GM21576 (cell line): ENCODE measurements around the gene STAT1.

Source experiments
- ATAC-seq: cut with Tn5 transposase; IDR thresholded peaks from one replicate; pipeline ENCODE4 v1.9.1; 2021; ENCODE audit warnings: mild to moderate bottlenecking, moderate library complexity; ENCODE audit not compliant: unreplicated experiment

The STAT1 gene

DNA sequence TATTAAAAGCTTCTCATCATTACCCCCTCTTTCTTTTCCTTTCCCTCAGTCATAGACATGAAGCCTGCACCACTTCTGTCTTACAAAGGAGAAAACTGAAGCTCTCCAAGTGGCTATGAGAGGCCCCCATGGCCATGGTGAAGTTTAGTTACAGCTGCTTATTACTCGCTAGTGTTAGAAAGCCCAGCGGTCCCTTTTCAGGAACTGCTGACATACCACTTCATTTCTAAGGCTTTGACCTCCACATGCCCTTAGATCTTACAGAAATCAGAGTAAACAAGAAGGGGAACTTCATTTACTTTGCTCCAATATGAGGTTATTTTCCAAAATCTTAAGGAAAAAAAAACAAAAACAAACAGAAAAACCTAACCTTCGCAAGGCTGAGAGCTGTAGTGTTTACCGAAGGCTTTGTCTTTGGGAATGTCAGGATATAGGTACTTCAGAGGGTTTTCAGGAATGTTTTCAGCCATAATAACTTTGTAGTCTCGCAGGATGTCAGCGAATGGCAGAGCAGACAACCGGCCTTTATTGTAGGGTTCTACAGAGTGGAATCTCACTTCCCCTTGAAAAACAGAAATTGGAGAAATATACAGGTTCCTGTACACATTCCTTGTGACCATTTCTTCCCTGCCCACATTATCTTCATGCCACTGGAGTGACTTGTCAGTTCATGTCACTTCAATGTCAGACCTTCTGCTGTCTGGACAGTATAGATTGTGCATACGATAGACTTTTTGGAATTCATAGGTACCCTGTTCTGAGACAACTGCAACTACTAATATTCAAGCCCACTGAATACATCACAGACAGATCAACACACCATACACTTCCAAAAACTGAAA lies 18.8 kb upstream of the STAT1 start:
- ATAC-seq = no peak

DNA sequence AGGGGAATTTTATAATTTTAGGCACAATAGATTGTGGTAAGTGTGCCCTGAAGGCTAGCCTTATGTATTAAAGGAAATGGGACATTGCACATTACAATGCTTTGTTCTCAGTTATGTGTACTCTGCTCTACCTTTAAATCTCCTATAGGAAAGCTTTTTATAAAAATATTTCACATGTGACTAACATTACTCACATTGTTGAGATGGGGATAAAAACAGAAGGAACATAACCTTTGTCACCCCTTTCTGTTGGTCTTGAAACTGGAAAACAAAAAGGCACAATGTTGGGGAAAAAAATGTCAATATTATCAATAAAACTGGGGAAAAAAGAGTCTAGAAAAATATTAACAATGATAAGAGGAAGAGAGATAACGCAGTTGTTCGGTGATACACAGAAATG lies 17.3 kb upstream of the STAT1 start:
- ATAC-seq = no peak

DNA sequence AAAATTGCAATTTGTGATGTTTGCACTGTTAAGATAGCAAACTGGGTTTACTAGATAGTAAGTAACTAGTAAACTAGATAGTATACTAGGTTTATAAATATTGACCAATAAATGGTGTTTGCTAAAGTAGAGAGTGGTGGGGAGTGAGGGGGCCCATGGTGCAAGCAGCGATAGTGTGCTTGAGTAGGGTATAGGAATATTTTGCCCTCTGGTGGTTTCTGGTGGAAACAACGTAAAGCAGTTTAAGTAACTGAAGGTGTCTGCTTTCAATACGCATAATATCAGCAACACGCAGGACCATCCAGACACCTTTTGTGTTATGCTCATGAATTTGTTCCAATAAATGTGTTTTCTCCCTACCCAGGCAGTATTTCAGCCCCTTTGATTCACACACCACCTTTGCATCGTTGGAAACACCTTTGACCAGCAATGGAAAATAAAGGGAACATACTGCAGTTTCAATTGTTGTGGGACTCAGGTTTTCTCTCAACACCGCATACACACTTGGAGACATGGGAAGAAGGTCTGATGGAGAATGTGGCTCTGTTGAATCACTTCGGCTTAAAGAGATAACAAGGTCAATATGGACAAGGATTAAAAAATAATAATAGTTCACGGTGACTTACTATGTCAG lies 16.7 kb upstream of the STAT1 start:
- ATAC-seq = peak; percentile 95

DNA sequence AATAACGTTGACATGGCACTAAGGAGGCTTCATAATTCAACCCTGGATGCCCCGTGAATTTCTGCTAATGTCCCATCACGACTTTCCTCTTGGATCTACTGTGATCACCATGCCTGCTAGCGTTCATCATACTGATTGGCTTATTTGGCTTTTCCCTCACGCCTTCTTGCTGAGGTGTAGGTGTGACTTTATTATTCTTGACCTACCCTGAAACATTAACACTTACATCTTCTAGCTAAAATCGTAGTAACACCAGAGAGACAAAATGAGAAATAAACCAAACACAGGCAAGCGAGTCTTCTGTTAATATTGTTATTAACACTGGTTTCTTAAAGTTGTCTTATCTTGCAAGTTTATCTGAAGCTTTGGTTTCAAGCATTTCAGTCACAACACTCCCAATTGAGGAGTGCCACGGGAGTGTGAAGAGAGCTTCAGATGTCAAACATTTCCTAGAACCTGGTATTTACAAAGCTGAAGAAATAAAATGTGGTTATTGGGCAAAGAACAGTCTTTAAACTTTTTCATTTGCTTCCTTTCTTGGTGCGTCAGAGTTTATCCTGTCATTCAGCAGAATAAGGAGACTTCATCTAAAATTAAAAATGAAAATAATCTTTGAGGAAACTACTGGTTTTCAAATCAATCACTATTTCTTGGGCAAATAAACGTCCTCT lies 15.4 kb upstream of the STAT1 start:
- ATAC-seq = no peak

DNA sequence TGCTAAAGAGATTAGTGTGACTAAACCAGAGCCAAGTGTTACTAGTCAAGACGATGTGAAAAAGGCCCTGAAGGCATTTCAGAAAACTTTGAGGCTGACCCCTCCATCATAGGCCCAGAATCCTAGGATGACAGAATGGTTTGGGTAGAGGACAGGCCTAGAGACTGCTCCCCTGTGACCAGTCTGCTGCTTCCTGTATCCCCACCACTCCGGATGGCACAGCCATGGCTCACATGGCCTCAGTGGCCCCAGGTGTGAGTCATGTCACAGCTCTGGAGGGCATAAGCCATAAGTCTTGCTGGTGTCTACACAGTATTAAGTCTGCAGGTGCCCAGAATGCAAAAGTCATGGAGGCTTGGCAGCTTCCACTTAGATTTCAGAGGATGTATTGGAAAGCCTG lies 12.4 kb upstream of the STAT1 start:
- ATAC-seq = no peak

DNA sequence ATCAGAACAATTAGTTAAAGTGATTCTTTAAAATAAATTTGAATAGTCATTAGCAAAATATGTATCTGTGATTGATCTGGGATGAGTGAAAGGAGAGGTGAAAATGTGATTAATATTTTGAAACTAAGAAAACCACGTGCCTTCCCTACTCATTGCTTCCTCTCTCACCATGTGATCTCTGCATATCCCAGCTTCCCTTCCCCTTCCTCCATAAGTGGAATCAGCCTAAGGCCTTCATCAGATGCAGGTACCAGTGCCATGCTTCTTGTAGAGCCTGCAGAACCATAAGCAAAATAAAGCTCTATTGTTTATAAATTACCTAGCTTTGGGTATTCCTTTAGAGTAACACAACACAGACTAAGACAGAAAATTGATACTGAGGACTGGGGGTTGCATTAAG lies 11.2 kb upstream of the STAT1 start:
- no peak for ATAC-seq

DNA sequence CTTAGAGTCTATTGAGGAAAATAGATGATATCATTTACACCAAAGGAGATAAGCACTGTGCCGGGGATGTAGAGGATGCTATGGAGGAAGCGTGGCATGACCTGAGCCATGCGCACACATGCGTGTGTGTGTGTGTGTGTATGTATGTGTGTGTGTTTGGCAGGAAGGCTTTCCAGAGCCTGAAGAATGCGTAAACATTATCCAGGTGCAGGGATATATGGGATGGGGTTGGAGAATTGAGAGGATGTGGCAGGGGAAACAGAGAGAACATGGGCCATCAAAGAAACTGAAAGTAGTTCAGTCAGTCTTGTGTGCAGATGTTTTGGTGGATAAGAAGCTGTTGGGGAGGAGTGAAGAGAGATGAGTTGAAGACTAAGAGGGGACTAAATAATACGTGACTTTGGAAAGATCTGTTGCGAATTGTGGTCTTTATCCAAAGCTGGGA lies 9.3 kb upstream of the STAT1 start:
- ATAC-seq = no peak

DNA sequence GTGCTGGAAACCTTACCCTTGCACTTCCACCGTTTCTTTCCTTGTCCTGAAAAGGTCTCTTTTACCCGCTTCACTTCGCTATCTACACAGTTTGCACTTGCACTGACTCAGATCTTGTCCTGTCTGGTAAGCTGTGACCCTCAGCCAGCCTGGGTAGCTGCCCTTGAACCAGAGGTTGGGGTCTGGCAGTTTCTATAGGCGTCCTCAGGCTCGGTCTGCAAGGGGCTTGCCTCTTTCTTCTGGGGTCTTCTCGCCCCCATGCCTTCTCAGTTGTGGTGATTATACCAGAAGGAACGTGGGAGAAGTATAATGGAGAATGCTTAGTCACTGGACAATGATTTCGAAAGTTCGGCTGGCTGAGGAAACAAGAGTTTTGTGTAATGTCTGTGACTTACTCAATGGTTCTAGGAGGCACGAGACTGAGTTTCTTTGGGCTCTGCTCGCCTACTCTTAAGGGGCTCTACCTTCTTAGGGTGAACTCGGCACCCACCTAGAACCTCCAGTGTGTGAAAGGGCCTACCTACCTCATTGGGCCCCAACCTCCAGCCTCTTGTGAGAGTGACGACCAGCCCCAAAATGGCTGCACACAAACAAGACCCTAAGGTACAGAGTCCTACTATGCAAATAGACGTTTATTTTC lies 6.9 kb upstream of the STAT1 start:
- peak; percentile 15 for ATAC-seq

DNA sequence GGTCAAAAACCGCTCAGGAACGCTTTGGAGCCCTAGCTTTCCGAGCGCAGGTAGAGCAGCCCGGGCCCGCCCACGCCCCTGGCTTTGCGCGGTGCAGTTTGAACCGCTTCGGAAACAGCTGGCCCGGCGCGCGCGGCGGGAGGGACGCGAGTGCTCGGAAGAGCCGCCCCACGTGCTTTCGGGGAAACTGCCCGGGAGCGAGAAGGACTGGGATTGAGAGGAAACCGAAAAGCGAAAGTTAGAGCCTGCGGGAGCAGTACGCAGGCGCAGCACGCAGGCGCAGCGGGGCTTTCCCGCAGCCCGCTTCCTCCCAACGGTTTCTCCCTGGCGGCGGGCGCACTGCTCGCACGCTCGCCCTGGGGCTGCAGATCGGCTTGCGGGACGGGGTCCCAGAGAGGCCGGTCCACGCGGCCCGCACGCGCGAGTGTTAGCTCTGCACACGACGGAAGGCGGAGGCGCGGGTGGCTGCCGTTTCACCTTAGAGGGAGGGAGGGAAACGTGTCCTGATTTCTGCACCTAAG lies 6.3 kb upstream of the STAT1 start:
- ATAC-seq = peak; percentile 67

DNA sequence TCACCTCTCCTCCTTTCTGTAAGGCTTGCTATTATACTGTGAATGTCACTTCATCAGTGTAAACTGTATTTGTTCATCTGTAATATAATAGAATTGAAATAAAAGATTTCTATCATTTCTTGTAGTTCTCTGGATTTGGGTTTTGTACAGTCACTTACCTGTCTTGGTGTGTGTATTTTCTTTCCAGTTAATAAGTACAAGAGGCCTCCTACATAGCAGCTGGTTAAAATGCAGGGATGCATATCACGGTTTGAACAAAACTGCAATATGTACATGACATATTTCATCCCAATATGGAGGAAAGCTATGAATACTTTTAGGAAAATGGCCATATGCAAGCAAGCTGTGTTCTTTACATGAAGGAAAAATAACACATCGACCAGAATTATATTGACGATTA lies 5.4 kb upstream of the STAT1 start:
- ATAC-seq = no peak

DNA sequence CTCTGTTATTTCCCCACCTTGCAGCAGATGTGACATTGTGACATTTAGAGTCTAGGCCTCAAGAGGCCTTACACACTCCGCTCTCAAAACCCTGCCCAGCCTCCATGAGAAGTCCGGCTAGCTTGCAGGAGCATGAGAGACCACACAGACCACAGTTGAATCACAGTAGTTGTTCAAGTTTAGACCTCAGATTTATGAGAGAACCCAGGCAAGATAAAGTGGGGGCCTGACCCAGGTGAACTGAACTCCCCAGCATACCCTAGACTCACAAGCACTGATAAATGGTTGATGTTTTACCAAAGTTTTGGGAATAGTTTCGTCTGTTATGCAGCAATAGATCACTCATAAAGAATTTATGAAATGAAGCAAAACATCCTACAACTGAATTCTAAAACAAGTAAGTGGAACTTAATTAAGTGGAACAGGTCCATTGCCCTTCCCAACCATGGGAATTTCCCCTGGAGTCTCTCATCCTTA lies 4.7 kb upstream of the STAT1 start:
- no peak for ATAC-seq

DNA sequence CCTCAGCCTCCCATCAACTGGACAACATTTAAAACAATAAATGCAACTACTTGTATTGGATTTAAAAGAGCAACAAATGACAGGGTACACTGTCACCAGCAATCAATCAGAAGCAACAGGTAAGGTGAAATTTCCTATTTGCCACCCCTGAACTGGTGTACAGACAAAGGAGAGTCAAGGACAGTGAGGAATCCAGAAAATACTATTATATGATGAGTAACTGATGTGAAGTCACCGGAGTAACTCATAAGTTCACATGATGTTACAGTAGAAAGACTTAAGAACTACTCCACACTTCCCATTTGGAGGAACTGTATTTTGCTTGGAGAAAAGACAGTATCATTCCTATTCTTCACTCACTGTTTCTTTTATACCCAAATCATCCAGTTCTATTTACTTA lies 4.1 kb upstream of the STAT1 start:
- ATAC-seq = no peak

DNA sequence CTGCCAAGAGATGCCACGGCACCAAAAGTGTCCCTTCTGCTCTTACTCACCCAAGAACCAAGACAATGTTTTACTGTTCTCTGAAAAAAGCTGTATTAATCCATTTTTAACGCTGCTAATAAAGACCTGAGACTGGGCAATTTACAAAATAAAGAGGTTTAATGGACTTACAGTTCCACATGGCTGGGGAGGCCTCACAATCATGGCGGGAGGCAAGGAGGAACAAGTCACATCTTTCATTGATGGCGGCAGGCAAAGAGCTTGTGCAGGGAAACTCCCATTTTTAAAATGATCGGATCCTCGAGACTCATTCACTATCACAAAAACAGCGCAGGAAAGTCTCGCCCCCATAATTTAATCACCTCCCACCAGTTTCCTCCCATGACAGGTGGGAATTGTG lies 1.9 kb upstream of the STAT1 start:
- no peak for ATAC-seq

DNA sequence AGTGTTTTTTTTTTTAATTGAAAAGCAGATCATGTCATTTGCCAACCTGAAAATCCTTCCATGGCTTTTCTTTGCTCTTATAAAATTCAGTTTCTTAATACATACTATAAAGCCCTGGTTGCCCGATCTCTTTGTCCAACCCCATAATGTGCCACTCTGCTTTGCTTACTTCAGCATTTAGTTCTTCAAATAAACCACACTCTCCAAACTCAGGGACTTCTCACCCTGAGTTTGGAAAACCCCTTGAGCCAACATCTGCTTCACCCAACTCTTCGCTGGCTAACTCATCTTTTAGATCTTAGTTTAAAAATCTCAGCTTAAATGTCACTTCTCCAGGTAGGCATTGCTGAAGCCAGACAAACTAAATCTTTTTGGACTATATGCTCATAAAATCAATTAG lies 1.3 kb upstream of the STAT1 start:
- no peak for ATAC-seq

DNA sequence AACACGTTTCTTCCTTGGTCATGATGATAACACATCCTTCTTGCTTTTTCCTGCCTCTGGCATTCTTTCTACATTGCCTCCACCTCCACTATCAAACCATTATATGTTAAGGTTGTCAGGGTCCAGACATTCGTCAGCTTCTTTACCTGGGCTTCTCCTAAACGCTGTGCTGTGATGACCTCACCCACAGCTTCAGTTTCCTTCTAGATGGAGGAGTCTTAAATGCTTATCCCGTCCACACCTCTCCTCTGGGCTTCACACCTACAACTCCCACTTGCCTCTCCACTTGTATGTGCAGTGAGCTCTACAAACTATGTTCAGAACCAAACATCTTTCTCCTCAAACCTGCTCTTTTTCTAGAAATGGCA lies 666 bp upstream of the STAT1 start:
- no peak for ATAC-seq

DNA sequence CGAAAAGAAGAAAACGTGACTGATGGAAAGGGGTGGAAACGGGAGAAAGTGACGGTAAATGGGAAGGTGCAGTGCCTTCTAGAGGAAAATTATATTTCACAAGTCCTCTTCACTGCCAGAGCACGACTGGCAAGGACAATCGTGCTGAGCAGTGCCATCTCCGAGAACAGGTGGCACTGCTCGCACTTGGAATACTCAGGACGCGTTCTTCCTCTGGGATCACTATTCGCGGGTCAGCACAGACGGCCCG lies 364 bp downstream of the STAT1 start:
- ATAC-seq = no peak

DNA sequence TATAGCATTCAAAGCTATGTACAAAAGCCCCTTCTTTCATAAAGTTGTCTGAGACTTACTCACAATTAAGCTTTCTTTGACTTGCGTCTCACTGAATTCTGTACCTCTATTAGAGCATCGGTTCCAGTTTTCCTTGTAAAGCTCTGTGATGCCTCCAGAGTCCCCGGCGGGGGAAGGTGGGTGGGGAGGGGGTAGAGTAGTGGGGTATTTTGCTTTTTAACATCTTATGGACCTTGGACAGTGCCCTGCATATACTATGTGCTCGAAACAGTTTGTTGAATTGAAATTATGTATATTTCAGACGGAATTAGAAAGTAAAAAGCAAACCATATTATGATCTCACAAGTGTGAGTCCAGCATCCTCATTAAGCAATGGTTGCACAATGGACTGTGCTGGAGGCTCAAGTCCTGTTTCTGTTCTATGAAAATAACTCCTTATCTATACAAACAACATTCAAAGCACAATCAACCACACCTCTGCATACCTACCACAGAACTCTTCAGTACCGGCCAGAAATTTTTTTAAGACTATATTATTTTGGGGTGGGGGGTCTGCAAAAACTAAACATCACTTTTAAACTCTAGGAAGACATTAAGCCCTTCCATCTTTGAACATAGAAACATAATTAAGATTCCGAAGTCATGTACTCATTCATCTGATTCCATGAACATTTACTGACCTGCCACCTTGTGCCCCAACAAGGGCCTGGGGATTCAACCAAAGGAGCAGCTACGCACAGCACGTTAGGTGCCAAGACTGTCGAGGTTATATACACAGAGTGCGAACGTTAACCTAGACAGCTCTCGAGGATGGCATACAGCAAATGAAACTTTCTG lies 908 bp downstream of the STAT1 start:
- no peak for ATAC-seq

DNA sequence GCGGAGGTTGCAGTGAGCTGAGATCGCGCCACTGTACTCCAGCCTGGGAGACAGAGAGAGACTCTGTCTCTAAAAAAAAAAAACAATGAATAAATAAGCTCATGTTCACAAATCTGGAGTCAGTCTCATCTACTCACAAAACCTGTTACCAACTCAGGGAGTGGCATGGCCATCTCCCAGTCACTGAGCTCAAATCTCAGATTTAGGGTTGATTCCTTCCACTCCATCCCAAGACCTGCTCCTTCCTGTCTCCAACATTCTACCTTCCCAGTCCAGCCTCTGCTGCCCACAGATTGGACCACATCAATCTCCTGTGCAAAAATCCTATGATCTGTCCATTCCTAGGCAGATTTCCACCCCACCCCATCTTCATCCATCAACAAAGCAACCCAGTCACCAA lies 1.6 kb downstream of the STAT1 start:
- no peak for ATAC-seq

DNA sequence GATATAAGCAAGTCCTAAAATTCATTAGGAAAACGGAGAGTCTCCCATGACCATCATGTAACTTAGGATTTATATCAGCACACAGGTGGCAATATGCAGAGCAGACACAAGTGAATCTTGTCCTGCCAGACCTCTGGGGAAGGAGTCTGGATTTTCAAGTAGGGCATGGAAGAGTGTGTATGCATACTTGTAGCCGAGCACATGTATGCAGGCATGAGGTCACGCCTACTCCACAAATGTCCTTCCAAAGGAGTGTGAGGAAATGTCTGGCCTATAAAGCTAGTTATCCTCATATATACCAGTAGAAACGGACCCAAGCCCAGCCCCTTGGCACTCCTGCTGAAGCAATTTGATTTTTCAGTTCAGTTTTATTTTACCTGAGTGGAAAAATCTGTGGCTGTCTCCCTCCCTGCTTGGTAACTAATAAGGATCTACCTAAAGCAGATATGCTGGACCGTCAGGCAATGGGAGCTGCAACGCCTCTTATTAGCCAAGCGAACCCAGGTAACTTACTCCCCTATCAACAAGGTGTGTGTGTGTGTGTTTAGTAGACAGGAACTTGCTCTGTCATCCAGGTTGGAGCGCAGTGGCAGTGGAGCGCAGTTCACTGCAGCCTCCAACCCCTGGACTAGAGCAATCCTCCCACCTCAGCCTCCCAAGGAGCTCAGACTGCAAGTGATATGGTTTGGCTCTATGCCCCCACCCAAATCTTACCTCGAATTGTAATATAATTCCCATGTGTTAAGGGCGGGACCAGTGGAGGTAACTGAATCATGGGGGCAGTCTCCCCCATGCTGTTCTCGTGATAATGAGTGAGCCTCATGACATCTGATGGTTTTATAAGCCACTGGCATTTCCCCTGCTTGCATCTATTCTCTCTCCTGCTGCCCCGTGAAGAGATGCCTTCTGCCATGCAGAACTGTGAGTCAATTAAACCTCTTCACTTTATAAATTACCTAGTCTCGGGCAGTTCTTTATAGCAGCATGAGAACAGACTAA lies 2.8 kb downstream of the STAT1 start:
- ATAC-seq = no peak
